Stimulated activated CD4-positive, alpha-beta T cell treated with anti-CD3 and anti-CD28 coated beads, Interleukin-2, amount 100 ng/mL, for 48 hours (primary cell): Measurements from ENCODE around the gene CRTC3.
"Not testable (repeated sequence)": the region's sequence is repeated elsewhere in the genome, so short reads cannot be mapped to it uniquely, and the experiment has no call there.

Experiments used
- DNase-seq, 2 donors: peaks; one replicate each; pipeline ENCODE4 v3.0.0-alpha.2; 2020

CRTC3 gene

GRCh38 chr15:90523373-90523772, 6.3 kb upstream of the CRTC3 start:
- no peak for DNase-seq

- not testable (repeated sequence) for DNase-seq
Observed at GRCh38 chr15:90524018-90524803, 5.5 kb upstream of the CRTC3 start.

- no peak for DNase-seq
Observed at GRCh38 chr15:90529011-90529370, 732 bp upstream of the CRTC3 start.

- DNase-seq, result peak; percentile 30 to 42
Observed at GRCh38 chr15:90530250-90531051, 728 bp downstream of the CRTC3 start.

- DNase-seq, result no peak
Observed at GRCh38 chr15:90531147-90531546, 1.4 kb downstream of the CRTC3 start.

- DNase-seq, result no peak
Observed at GRCh38 chr15:90535254-90535653, 5.5 kb downstream of the CRTC3 start.

GRCh38 chr15:90539789-90540188, 10.1 kb downstream of the CRTC3 start:
- no peak for DNase-seq

- DNase-seq, result no peak
Observed at GRCh38 chr15:90540768-90541167, 11.0 kb downstream of the CRTC3 start.

GRCh38 chr15:90545095-90545494, 15.4 kb downstream of the CRTC3 start:
- no peak for DNase-seq

GRCh38 chr15:90547540-90547939, 17.8 kb downstream of the CRTC3 start:
- no peak for DNase-seq

- no peak for DNase-seq
Observed at GRCh38 chr15:90550919-90551318, 21.2 kb downstream of the CRTC3 start.

- no peak for DNase-seq
Observed at GRCh38 chr15:90552162-90552928, 22.6 kb downstream of the CRTC3 start.

- no peak for DNase-seq
Observed at GRCh38 chr15:90552929-90553211, 23.1 kb downstream of the CRTC3 start.

- no peak for DNase-seq
Observed at GRCh38 chr15:90553248-90553745, 23.6 kb downstream of the CRTC3 start.

GRCh38 chr15:90557186-90558084, 27.7 kb downstream of the CRTC3 start:
- DNase-seq, result no peak

- DNase-seq, result no peak
Observed at GRCh38 chr15:90558171-90558573, 28.4 kb downstream of the CRTC3 start.

- DNase-seq, result no peak
Observed at GRCh38 chr15:90559119-90559518, 29.4 kb downstream of the CRTC3 start.

GRCh38 chr15:90560229-90560776, 30.6 kb downstream of the CRTC3 start:
- DNase-seq, result no peak

GRCh38 chr15:90561344-90562244, 31.9 kb downstream of the CRTC3 start:
- no peak for DNase-seq

- DNase-seq, result no peak
Observed at GRCh38 chr15:90562669-90563068, 32.9 kb downstream of the CRTC3 start.

GRCh38 chr15:90563463-90563862, 33.7 kb downstream of the CRTC3 start:
- DNase-seq, result no peak
